Loucy (cell line): ENCODE data around the gene SPCS2.

Experiments used
- EZH2phosphoT487 ChIP-seq: fragments of 200-600 bp; IDR thresholded peaks from 2 replicates; pipeline ENCODE4 v1.6.1; 2018; ENCODE audit warnings: antibody characterized with exemption, mild to moderate bottlenecking, moderate library complexity, borderline replicate concordance
- TF ChIP-seq, protein P1 (sequence below): fragments of 200-600 bp; sonication (generic); conservative IDR thresholded peaks from 2 replicates; pipeline ENCODE4 v1.5.1; 2014; ENCODE audit warnings: mild to moderate bottlenecking, antibody characterized with exemption, low read length

- TF ChIP-seq, protein P1, sequence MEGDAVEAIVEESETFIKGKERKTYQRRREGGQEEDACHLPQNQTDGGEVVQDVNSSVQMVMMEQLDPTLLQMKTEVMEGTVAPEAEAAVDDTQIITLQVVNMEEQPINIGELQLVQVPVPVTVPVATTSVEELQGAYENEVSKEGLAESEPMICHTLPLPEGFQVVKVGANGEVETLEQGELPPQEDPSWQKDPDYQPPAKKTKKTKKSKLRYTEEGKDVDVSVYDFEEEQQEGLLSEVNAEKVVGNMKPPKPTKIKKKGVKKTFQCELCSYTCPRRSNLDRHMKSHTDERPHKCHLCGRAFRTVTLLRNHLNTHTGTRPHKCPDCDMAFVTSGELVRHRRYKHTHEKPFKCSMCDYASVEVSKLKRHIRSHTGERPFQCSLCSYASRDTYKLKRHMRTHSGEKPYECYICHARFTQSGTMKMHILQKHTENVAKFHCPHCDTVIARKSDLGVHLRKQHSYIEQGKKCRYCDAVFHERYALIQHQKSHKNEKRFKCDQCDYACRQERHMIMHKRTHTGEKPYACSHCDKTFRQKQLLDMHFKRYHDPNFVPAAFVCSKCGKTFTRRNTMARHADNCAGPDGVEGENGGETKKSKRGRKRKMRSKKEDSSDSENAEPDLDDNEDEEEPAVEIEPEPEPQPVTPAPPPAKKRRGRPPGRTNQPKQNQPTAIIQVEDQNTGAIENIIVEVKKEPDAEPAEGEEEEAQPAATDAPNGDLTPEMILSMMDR = no peak
- TF ChIP-seq EZH2phosphoT487 = no peak
These were observed 79.3 kb downstream of the SPCS2 start for GRCh38 chr11:75028321-75028720.
